NCI-H1694 (cell line): ENCODE measurements around the gene OR1F1.
"Not testable (repeated sequence)": the region's sequence is repeated elsewhere in the genome, so short reads cannot be mapped to it uniquely, and the experiment has no call there.

ENCODE experiments used
- DNase-seq: peaks from one replicate; lab custom pipeline; 2025; lab: John Stamatoyannopoulos, UW

Gene OR1F1

DNA sequence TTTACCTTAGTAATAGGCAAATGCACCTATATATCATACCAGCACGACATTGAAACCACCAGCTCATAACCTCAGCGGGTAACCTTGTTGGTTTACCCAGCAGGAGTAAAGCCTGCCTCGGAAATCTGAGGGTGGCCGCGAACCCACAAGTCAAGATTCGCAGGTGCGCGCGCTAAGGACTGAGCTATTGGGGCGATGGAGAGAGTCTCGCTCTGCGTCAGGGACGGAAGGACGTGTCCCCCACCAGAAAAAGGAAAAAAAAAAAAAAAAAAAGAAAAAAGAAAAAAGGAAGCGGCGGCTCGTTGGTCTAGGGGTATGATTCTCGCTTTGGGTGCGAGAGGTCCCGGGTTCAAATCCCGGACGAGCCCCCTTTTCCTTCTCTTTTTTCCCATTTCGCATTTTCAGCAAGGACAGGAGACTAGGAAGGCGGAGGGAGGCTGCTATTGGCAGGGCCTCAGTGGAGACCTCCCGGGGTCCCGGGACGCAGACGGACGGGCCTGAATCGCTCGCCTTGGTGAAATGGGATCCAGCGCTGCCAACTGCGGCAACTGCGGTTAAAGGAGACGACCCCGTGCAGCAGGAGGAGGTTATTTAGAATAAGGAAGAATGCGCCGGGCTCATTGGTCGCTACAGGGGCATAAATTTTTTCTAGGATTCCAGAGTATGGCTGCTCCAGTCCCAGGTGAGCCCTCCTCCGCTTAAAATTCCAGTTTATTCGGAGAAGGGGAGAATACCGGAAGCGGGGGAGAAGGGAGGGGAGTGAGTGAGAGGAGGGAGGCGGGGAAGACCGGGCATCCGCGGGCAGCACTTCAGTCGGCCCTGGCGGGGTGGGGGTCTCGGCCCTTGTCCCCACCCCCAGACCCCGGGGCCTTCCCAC is at the start of gene OR1F1:
Gene OR1F1, plus strand, starts transcription at position 407 of the 877 bp plus-strand sequence.
- peak; percentile 62 for DNase-seq

GRCh38 chr16:3138342-3138741 is 49.7 kb upstream of the OR1F1 start:
- DNase-seq, result no peak

DNA sequence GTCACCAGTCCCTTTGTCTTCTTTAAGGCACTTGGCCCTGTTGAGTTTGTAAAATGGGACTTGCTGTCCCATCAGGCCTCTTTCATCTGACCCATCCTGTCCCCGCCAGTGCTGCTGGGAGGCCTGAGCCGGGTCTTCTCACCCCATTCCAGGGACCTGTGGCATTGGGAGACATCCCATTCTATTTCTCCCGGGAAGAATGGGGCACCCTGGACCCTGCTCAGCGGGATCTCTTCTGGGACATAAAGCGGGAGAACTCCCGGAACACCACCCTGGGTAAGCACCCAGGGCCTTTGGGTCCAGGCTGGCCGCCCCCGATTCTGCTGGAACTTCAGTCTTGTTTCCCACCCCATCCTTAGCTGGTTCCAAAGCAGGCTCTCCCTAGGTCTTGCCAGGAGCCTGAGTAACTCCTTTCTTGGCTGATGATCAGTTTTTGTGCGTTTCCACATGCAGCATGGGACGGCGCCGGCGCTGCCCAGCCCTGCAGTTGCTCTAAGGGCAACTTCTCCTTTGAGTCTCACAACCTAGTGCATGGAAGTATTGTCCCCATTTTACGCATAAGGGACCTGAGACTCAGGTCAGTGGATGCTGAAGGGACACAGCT is 49.1 kb upstream of the OR1F1 start:
- no peak for DNase-seq

DNA sequence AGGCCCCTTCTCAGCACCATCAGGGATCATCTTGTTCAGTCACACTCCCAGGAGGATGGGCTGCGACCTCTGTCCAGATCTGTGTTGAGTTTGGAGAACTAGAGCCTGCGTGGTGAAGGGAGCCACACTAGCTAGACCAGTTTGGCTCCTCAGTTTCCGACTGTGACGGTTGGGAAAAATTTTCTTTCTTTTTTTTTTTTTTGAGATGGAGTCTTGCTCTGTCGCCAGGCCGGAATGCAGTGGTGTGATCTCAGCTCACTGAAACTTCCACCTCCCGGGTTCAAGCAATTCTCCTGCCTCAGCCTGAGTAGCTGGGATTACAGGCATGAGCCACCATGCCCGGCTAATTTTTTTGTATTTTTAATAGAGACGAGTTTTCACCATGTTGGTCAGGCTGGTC is 48.4 kb upstream of the OR1F1 start:
- DNase-seq, result not testable (repeated sequence)

- DNase-seq, result no peak
Observed at GRCh38 chr16:3140603-3141427, 47.2 kb upstream of the OR1F1 start.

DNA sequence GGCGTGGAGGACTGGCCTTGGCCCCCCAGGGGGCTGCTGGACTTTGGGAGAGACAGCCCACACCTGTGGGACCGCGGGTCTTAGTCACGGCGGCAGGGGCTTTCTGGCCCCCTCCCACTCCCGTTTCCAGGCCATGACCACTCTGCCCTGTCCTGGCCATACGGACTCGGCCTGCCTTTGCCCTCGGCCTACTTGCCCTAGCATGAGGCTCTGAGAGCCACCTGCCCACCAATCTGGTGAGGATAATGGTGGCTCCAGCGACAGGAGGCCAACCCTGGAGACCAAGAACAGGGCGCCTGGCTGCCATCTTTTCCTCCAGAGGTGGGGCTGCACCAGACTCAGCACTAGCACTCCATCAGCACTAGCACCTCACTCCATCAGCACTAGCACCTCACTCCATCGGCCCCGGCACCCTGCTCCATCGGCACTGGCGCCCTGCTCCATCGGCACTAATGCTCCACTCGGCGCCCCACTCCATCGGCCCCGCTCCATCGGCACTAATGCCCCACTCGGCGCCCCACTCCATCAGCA is 46.2 kb upstream of the OR1F1 start:
- no peak for DNase-seq

GRCh38 chr16:3142327-3142726 is 45.7 kb upstream of the OR1F1 start:
- DNase-seq, result no peak

DNA sequence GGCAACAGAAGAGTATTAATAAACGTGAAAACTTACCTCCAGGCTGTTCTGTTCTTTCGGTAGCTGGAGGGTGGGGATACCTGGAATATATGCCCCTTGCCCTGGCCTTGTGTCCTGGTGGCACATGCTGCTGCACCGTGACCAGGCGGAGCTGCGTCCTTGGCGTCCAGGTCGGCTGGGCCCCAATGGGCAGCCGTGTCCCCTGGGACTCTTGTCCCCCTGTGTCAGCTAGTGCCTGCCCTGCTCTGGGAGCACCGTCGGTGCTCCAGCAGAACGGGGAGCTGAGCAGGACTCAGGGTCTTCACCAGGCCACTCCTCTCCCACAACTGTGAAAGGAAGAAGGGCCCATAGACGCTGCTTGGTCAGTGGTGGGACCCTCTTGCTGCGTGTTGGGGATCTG is 45.2 kb upstream of the OR1F1 start:
- no peak for DNase-seq

DNA sequence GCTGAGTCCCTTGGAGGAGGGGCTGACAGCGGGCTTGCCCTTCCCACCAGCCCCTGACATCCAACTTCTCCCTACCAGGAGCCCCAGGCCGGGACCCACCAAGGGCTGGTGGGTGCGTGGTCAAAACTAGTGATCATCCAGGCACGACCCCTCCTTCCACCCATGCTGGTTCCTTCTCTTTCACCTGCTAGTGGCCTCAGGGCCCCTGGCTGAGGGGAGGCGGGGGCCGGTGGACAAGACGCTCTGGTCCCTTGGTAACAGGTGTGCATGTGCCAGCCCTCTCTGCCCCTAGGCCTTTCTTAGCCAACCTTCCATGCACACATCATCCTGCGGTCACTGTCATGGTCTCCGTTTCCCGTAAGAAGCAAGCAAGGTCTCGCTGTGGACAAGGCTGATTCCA is 44.8 kb upstream of the OR1F1 start:
- DNase-seq, result no peak

GRCh38 chr16:3143598-3144320 is 44.2 kb upstream of the OR1F1 start:
- no peak for DNase-seq

DNA sequence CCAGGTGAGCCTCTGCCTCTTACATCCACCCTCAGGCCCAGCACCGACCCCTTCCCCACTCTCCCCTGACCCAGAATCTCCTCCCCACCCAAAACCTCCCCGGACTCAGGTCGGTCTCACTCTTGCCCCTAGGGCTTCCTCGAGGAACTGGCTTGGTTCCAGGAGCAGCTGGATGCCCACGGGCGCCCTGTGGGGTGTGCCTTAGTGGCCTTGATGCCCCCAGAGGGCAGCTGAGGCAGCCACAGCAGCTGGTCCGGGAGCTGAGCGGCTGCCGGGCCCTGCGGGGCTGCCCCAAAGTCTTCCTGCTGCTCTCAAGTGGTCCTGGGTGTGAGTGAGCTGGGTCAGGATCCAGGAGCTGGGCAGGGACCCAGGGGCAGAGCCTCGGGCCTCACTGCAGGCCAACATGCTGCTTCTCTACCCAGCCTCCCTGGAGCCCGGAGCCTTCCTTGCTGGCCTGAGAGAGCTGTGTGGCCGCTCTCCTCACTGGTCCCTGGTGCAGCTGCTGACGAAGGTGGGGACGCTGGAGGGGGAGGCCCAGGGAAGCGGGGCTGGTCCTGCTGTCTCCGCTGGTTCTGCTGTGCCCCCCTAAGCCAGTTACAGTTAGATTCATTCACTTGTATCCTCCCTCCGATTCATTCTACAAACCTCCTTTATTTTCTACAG is 43.6 kb upstream of the OR1F1 start:
- no peak for DNase-seq

DNA sequence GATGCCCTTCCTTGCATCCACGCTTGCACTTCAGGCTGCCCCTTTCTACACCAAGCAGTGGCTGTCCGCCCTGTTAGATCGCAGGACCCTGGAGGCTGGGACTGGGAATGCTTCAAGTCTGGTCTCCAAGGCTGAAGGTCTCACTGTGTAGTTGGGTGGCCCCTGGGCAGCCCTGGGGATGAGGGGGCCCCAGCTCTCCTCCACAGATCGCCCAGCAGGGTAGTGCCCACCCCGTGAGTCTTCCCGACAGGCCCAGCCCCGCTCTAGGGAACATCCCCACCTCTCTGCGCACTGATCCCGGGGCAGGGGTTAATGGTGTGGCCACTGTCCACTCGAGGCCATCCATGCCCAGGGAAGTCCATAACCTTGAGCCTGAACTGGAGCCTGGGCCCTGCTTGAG is 42.9 kb upstream of the OR1F1 start:
- no peak for DNase-seq

DNA sequence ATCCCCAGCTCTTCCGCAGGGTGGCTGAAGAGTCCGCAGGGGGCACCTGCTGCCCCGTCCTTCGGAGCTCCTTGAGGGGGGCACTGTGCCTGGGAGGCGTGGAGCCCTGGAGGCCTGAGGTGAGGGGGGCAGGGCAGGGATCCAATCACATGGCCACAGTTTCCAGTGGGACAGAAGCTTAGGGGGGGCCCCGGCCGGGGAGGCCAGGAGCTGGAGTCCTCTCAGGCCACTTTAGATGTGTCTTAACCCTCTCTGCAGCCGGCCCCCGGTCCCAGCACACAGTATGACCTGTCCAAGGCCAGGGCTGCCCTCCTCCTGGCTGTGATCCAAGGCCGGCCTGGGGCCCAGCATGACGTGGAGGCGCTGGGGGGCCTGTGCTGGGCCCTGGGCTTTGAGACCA is 42.3 kb upstream of the OR1F1 start:
- DNase-seq, result no peak

DNA sequence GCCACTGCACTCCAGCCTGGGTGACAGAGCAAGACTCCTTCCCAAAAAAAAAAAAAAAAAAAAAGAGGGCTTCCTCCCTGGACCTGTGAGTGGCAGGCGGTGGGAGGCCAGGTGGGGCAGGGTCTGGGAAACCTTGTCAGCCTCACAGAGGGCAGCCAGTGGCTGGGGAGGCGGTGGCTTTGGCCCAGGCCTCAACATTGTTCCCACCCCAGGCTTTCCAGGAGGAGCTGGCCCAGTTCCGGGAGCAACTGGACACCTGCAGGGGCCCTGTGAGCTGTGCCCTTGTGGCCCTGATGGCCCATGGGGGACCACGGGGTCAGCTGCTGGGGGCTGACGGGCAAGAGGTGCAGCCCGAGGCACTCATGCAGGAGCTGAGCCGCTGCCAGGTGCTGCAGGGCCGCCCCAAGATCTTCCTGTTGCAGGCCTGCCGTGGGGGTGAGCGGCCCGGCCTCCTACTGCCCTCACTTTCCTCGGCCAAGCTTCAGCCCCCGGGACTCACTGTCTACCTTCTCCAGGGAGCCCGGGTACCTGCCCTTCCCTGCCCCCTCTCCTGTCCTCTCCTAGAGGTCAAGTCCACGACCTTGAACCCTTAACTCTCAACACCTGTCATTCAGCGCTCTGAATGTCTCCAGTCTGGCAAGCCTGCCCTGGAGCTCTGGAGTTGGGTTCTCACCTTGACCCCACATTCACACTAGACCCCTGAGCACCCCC is 40.8 kb upstream of the OR1F1 start:
- DNase-seq, result no peak

DNA sequence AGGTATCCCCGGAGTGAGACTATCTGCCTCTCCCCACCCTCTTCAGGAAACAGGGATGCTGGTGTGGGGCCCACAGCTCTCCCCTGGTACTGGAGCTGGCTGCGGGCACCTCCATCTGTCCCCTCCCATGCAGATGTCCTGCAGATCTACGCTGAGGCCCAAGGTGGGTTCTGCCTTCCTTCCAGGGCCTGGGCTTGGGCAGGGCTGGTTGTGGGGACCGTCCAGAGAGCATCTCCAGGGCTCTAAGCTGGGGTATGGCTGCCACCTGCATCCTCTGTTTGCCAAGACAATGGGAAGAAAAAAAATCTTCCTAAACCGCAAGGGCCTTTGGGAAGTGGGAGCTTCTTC is 40.3 kb upstream of the OR1F1 start:
- DNase-seq, result no peak

- no peak for DNase-seq
Observed at GRCh38 chr16:3148256-3149192, 39.5 kb upstream of the OR1F1 start.

DNA sequence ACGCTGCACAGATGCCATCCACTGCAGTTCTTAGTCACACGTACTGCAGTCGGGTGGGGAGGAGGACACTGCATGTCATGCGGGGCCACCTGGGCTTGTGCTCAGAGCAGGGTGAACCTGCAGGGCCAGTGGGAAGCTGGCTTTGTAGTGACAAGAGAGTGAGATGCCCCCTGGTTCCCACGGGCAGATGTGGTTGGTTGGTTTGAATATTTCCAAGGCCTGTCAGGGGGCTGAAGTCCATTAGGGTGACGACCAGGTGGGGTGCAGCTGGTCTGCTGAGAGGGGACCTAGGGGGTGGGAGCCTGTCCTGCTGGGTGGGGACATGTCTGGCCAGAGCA is 38.8 kb upstream of the OR1F1 start:
- DNase-seq, result no peak

DNA sequence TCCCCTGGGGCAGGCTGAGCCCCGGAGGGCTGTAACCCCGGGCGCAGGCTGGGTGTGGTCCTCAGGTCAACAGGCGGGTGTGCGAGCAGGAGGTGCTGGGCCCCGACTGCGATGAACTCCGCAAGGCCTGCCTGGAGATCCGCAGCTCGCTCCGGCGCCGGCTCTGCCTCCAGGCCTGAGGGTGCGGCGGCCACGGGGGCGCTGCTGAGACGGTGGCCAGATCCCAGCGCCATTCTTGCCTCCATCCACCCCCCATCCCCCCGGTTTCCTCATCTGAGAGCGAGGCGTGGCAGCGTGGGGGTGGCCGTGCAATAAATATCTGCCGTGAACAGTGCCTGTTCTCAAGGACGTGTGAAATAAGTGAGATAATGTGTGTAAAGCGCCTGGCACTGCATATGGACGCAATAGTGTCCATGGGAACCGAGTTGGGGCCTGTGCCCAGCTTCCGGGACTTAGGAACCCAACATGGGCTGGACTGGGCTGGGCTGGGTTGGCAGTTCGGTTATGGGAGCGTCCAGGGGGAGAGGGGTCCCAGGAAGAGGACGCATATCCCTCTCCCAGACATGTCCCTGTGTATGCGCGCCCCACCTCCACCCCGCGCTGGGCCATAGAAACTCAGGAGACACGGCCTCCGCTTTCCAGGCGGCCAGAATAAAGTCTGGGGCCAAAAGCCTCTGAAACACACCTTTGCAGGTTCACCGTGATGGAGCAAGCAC is 38.2 kb upstream of the OR1F1 start:
- no peak for DNase-seq
